HEK293T (cell line): ENCODE results near the gene TRA2B.
A peak's percentile ranks its signal among the peaks of the same experiment; 100 is the strongest.

Experiments
- ARNT ChIP-seq: fragments of 450-650 bp; IDR thresholded peaks from 2 replicates; pipeline ENCODE4 v1.6.1; 2017; ENCODE audit warnings: mild to moderate bottlenecking
- BHLHE40 ChIP-seq: fragments of 450-650 bp; IDR thresholded peaks from 2 replicates; pipeline ENCODE4 v1.6.1; 2016; ENCODE audit warnings: mild to moderate bottlenecking, moderate library complexity, borderline replicate concordance
- CTBP1 ChIP-seq: fragments of 450-650 bp; IDR thresholded peaks from 2 replicates; pipeline ENCODE4 v1.6.1; 2016; ENCODE audit warnings: borderline replicate concordance
- ELF4 ChIP-seq: fragments of 450-650 bp; IDR thresholded peaks from 2 replicates; pipeline ENCODE4 v1.6.1; 2017; ENCODE audit warnings: antibody characterized with exemption
- FOXM1 ChIP-seq: fragments of 450-650 bp; IDR thresholded peaks from 2 replicates; pipeline ENCODE4 v1.6.1; 2017; ENCODE audit warnings: mild to moderate bottlenecking, borderline replicate concordance
- HDGF ChIP-seq: fragments of 450-650 bp; IDR thresholded peaks from 2 replicates; pipeline ENCODE4 v1.6.1; 2017; ENCODE audit warnings: antibody characterized with exemption, borderline replicate concordance
- L3MBTL2 ChIP-seq: fragments of 450-650 bp; conservative IDR thresholded peaks from 2 replicates; pipeline ENCODE4 v1.6.1; 2016; ENCODE audit warnings: mild to moderate bottlenecking
- LEF1 ChIP-seq: fragments of 450-650 bp; IDR thresholded peaks from 2 replicates; pipeline ENCODE4 v1.6.1; 2017; ENCODE audit warnings: mild to moderate bottlenecking, borderline replicate concordance
- NFRKB ChIP-seq: fragments of 450-650 bp; IDR thresholded peaks from 2 replicates; pipeline ENCODE4 v1.6.1; 2016; ENCODE audit warnings: mild to moderate bottlenecking, moderate library complexity
- PKNOX1 ChIP-seq: fragments of 450-650 bp; IDR thresholded peaks from 2 replicates; pipeline ENCODE4 v1.6.1; 2016
- SP1 ChIP-seq: fragments of 450-650 bp; IDR thresholded peaks from 2 replicates; pipeline ENCODE4 v1.6.1; 2017
- SUZ12 ChIP-seq: fragments of 450-650 bp; IDR thresholded peaks from 2 replicates; pipeline ENCODE4 v1.6.1; 2016; ENCODE audit warnings: mild to moderate bottlenecking
- ZNF384 ChIP-seq: fragments of 450-650 bp; IDR thresholded peaks from 2 replicates; pipeline ENCODE4 v1.6.1; 2016

GRCh38 chr3:185936814-185937688, 763 bp downstream of the TRA2B start:
- no peak for TF ChIP-seq CTBP1
- no peak for TF ChIP-seq SP1
- no peak for TF ChIP-seq SUZ12
- peak; percentile 40 for TF ChIP-seq L3MBTL2
- TF ChIP-seq FOXM1, result no peak
- TF ChIP-seq PKNOX1, result no peak
- TF ChIP-seq ARNT, result no peak
- TF ChIP-seq HDGF, result no peak
- TF ChIP-seq ELF4, result no peak
- no peak for TF ChIP-seq ZNF384
- TF ChIP-seq LEF1, result 0 out of 2 replicates have a peak, but pooled peaks have one; percentile 59
- peak; percentile 78 for TF ChIP-seq NFRKB
- no peak for TF ChIP-seq BHLHE40
